ENCODE data around the gene NEGR1.
"Not testable (repeated sequence)": the region's sequence is repeated elsewhere in the genome, so short reads cannot be mapped to it uniquely, and the experiment has no call there.

NEGR1 gene

DNA sequence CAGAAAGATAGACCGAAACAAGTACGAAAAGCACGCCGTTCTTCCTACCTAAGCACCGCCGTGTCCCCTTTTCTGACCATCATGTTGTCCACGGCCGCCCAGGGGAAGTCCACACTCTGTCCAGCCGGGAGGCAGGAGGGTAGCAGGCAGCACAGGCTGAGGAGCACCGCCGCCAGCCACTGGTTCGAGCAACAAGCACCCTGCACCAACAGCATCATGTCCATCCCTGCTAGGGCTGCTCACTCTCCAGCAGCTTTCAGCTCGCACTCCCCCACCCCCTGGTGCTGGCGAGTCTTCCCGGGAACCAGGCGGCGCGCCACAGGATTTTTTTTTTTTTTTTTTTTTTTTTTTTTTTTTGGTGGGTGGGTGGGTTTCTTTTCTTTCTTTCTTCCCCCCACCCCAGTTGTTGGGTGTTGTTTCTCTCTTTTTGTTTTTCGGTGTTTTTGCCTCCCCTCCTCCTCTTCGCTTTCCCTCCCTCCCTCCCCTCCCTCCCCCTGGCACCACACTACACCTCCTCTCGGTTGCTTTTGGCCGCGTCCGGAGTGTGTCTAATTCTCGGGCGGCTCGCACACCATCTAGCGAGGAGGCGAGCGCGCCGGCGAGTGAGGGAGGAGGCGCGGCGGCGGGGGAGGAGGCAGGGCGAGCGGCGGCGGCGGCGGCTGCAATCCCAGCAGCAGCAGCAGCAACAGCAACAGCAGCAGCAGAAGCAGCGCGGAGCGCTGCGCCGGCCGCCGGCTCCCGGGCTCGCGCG lies at the start of gene NEGR1:
Gene NEGR1, minus strand, starts transcription at position 269 of the 751 bp plus-strand sequence.
- FAIRE-seq: no peak

DNA sequence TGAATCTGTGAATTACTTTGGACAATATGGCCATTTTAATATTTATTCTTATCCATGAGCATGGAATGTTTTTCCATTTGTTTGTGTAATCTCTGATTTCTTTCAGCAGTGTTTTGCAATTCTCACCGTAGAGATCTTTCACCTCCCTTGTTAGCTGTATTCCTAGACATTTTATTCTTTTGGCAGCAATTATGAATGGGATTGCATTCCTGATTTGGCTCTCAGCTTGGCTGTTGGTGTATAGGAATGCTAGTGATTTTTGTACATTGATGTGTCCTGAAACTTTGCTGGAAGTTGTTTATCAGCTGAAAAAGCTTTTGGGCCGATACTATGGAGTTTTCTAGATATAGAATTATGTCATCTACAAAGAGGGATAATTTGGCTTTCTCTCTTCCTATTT lies 44.2 kb upstream of the NEGR1 start:
- no peak for FAIRE-seq

DNA sequence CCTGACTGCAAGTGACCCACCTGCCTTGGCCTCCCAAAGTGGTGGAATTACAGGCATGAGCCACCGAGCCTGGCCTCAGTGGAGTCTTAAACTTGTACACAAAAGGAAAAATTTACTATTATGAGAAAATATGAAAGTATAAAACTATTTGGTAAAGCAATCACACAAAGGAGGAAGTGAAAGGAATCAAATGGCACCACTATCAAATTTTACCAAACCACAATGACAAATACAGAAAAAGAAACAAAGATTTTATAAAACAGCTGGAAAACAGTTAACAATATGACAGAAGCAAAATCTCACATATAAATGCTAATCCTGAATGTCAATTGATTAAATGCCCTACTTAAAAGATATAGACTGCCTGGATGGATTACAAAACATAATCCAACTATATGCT lies 42.1 kb upstream of the NEGR1 start:
- no peak for FAIRE-seq

DNA sequence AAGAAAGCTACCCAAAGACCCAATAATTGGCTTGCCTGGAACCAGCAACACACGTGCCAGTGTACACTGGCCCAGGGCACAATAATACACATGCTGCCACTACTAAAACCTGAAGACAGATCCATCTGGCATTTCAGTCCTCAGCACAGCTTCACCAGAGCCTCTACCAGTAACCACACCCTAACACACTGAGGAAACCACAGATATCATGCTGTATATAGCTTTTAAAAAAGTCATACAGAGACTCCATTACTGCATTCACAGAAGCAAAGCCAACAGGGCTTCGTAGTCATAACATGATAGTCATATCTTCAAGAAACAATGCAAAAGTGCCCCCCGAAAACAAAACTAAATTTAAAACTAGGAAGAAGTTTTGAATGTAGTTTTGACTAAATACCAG lies 40.6 kb upstream of the NEGR1 start:
- no peak for FAIRE-seq

DNA sequence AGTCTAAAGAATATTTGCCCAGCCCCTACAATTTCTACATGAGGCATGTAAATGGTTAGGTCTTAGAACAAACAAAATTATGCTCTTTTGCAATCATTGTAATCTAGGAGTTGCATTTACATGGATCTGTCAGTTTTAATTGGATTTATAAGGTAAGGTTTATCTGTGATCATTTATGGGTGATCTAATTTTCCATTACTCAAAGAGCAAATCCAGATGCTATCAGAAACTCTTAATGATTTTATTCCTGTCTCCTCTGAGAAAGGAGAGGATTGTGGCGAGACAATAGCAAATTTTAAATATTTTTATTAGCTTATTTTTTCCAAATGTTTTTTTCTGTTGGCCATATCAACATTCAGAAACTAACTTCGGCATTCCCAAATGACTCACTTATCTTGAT lies 14.2 kb upstream of the NEGR1 start:
- FAIRE-seq: no peak

DNA sequence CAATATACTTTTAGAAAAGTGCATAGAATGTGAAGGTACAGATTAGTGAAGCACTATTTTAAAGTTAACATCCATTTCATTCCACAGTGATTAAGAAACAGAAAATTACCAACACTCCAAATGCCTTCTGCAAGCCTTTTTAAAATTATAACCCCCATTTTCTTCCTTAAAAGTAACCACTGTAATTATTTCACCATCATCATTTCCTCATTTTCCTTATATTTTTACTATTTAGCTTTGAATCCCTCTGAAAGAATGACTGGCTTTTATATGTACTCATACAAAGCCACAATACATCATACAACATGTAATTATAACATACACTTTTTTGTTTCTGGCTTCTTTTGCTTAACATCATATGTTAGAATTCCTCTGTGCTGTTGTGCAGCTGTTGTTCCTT lies 6.5 kb upstream of the NEGR1 start:
- no peak for FAIRE-seq

DNA sequence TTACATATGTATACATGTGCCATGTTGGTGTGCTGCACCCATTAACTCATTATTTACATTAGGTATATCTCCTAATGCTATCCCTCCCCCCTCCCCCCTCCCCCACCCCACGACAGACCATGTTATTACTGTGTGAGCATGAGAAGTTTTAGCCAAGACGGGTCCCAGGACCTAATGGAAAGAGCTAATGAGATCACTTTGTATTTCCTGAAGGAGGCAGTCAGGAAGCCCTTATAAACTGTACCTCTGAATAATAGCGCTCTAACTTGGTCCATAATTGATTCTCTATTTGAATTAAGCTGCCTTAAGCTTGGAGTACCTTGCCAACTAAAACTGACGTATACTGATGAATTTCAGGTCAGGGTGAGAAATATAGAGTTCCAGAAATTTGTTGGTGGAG lies 4.1 kb upstream of the NEGR1 start:
- FAIRE-seq: no peak

DNA sequence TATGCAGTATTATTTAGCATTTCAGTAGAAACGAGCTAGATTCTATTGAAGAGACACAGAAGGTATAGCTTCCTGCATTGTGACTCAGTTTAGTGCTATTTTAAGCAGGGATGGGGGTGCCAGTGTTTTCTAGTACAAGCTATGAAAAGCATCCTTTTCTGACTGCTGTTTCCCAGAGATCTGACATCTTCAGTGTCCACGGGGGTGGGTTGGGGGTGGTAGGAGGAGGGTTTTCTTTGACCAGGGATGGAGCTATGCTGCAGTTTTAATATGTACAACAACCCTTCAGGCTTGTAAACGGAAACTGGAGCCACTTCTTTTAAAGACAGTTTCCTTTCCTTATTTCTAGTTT lies 2.7 kb upstream of the NEGR1 start:
- FAIRE-seq: no peak

DNA sequence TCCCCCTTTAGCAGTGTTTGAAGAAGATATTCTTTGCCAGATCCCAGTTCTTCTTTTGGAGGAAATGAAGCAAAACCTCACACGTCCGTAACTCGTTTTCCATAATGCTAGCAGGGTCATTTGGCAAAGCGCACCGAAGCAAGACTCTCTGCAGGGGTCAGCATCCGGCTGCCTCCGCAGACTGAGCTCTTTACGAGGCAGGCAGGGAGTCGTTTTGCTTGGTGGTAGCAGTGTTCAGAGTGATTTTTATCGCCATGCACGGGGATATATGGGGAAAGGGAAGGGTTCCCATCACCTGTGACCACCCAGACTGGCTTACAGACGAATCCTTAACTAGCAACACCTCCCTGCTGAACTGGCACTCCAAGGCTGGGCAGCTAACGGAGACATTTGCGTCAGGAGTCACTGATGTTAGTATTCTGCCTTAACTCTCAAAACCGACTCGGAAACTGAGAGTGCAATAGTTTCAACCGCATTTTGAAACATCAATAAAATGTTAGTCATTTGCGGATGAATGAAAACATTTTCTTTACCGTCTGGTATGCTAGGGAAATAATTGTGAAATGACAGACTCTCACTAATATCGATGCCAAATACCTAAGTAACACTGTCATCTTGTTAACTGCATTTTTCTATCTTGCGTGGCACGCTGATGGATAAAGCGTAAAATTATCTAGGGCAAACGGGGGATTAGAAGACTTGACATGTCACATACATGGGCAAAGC lies 2.2 kb upstream of the NEGR1 start:
- FAIRE-seq: no peak

DNA sequence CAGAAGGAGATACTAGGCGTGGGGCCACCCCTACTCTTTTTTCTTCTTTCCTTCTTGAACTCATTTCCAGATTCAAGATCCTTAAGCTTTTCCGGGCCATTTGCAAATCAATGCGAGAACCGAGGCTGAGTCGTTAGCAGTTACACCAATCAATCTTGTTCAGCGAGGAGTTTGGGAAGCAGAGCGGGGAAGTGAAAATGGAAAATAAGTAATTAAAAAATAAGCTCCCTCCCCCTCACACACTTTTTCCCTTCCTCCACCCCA lies 1.7 kb upstream of the NEGR1 start:
- FAIRE-seq: no peak

DNA sequence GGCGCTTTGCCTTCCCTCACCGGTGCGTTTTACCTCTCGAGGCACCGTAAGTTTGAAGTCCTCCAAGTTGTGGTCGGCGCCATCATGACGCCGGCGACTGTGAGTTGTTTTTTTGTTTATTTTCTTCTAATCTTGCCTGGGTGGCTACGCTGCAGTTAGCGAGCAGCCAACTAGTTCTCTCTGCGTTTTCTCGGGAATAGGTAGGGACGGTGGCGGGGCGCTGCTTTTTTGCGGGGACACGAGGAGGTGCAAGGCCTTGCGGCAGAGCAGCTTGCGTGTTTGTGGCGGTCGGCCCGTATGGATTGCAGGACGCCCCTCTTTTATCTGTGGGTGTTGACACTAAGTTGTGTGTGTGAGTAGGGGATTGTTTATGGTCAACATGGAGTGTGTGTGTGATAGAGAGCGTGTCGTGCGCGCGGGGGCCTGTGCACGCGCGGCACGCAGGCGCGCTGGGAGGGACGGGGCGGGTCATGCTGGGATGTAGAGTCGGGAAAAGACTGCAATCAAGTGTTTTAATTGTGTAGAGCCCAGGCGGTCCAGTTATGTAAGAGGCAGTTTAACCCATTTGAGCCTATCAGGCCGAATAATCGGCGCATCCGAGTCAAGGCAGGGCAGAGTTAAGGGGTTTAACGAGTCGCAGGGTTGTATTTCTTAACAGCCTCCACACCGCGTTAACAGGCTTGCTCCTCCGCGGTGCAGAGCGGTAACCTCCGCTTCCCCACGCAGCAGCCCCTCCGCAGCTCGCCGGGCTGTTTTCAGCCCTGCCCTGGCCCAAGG lies 1.2 kb upstream of the NEGR1 start:
- no peak for FAIRE-seq

DNA sequence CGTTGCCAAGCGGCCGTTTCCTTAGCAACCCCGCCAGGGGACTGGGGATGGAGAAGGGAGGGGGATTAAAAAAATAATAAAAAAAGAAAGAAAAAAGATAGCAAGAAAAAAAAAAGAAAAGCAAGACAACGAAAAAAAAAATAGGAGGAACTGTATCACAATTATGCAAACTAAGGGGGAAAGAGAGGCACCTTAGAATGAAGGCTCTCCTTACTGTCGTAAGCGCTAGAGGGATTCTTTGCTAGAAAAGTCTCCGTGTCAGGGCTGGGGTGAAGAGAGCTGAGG lies 625 bp upstream of the NEGR1 start:
- FAIRE-seq: no peak

DNA sequence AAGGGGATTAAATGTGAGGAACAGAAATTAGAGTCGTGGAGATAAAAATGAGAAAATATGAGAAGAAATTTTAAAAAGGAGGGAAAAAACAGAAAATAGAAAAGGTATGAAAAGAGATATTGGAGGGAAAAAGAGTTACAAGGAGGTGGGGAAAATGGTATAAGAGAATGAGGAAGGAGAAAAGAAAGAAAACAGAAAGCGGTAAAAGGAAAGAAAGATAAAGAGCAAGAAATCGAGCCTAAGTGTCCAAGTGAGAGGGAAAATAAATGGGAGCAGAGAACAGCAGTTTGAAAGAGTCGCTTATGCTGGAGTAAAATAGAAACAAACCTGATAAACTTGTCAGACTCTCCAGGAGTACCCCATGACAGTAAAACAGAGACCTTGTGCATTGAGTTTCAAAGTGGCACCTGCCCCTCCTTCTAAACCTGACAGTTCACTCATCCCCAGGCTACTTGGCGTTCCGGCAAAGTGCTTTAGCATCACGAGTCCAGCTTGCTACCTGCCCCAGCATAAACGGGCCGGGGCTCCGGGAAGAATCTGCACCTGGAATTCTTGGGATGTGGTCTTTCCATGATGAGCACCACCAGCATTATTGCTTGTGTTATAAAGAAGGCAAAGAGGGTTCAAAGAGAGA lies 585 bp downstream of the NEGR1 start:
- no peak for FAIRE-seq

DNA sequence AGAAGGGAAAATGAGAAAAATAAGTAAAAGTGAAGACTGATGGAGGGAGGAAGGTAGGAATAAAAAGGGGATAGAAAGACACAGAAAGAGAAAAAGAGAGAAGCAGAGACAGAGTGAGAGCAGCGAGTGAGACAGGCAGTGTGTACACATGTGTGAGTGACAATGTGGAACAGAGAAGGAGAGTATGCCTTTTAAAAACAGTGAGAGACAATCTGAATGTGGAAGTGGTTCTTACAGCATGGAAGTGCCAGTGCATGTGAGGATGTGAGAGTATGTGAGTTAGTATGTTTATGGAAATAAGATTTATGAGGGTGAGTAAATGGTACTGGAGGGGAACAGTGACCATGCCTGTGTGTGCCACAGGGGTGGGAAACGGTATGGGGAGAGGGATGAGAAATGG lies 1.2 kb downstream of the NEGR1 start:
- FAIRE-seq: no peak

DNA sequence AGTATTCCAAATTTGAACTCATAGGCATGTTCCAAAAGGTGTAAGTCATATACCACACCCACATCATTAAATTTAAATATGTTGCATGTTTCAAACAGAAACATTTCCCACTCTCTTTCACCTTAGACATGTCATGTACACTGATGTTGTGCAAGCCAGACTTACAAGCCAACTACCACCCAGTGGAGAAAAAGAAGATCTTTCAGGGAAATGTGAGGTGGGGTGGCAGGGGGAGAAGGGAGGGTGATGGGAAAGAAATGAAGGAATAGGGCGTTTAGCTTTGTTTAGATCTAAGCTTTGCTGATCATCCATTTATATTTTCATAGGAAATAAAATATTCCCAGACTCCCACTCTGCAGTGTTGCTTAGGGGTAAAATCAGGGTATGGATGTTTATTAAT lies 1.6 kb downstream of the NEGR1 start:
- no peak for FAIRE-seq

DNA sequence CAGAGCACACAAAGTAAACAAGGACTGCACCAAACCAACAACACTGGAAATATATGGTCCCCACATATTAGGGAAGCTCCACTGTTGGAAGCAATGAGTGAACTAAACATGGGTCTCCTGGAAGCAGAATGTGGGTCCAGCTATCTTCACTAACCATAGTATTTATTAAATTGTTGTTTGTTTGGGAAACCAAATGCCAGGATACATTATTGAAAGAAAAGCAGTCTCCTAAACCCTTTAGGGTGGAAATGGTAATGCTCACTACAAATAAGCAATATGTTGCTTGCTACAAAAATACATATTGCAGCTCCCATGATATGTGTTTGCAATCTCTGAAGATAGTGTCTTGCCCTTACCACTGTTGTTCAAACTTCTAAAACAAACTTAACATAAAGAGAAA lies 2.2 kb downstream of the NEGR1 start:
- FAIRE-seq: no peak

DNA sequence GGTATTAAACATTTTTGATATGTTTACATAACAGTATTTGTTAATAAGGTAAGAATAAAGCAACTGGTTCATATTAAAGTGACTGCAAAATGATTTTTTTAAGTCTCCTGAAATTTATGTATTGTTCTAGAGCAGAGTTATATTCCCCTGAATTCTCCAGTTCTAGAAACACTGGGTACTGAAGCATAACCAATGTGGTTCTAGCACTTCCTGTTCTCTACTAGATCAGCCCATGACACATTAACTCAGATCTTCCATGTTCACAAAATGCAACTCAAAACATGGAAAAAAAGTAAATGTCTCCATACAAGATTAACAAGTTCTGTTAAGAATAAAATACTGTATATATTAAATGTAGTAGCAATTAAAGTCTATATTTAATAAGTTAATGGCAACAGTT lies 3.9 kb downstream of the NEGR1 start:
- FAIRE-seq: no peak

DNA sequence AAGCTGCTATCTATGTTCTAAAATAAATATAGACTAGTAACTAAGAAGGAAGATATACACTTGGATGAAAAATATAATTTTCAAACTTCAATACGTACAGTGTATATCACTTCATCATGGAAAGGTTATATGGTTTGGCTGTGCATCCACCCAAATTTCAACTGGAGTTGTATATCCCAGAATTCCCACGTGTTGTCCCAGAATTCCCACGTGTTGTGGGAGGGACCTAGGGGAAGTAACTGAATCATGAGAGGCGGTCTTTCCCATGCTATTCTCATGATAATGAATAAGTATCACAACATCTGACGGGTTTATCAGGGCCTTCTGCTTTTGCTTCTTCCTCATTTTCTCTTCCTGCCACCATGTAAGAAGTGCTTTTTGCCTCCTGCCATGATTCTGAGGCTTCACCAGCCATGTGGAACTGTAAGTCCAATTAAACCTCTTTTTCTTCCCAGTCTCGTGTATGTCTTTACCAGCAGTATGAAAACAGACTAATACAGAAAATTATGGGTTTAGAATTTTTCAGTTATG lies 10.7 kb downstream of the NEGR1 start:
- FAIRE-seq: no peak

DNA sequence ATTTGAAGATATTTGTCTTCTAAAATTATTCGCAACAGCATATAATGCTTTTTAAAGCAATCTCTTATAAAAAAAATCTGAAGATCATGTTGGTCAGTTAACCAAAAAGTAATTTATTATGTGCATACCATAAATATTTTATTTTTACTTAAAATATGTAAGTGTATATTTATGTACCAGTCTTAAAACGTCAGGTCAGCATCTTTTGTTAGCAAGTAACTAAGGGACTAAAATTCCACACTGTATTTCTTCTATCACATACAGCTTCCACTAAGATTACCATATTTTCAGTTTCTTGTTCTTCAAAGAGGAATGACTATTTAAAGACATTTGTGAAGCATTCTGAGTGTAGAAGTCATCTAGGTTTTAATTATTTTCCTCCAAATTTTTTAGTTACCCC lies 19.6 kb downstream of the NEGR1 start:
- FAIRE-seq: no peak

DNA sequence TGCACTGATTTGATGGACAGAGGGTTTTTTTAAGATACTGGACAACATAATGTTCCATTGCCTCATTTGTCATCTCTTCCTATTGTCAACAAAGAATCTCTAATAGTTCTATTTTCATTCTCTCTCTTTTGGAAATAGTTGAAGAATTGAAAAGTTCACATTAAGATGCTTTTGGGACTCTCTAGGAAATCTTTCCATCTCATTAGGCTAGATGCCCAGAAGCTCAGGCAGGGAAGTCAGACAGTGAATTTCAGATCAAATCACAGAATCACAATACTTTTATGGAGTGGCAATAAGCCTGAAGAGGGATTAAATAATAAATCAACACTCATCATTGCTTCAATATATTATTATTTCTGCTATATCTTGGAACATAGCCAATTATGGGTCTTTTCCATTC lies 29.2 kb downstream of the NEGR1 start:
- FAIRE-seq: no peak

DNA sequence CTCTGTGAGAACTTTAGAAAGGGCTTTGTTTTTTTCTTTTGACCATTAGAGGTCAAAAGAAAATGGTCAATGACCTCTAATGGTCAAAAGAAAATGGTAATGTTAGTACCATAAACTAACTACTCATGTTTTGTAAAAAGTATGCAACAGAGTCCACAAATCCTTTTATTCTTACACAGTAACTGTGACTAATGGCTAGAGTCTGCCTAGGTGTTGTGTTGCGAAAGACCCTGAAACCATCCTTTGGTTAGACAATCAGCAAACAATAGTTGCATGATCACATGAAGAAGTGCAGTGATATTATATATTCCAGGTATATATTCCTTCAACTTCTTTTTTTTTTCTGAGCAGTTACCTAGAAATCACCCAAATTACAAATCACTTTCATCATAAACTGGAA lies 40.9 kb downstream of the NEGR1 start:
- FAIRE-seq: no peak

DNA sequence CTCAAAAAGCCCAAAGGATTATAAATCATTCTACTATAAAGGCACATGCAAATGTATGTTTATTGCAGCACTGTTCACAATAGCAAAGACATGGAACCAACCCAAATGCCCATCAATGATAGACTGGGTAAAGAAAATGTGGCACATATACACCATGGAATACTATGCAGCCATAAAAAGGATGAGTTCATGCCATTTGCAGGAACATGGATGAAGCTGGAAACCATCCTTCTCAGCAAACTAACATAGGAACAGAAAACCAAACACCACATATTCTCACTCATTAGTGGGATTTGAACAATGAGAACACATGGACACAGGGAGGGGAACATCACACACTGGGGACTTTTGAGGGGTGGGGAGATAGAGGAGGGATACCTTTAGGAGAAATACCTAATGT lies 46.4 kb downstream of the NEGR1 start:
- FAIRE-seq: not testable (repeated sequence)

DNA sequence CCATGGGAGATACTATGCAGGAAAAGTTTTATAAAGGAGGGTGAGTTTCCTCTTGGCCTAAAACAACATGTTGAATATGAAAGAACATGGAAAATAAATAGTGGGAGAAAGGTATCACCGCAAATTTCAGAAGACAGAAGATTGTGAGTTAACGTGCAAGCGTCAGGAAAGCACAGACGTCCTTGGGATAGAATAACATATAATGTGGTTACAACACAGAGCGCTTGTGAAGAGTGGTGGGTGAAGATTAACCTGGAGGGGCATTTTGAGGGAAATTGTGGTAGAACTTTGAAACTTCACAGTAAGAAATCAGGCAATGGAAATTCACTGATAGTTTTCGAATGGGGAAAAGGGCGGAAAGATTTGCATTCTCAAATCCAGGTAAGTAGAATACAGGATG lies 47.3 kb downstream of the NEGR1 start:
- FAIRE-seq: no peak

DNA sequence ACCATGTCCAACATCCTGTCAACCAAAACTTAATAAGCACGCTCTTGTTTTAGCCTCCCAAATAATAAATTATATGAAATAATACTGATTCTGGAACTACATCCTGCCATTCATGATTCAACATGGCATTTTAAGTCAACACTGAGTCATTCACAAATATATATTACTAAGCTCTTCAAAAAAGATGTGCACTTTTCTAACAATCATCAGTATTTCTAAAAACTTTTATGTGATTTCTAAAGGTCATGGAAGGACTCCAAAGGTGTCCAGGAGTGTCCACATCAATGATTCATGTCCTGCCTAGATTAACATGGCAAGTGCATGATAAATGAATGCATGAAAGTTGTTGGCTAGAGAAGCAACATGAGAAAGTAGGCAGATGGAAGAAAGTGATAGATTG lies 51.6 kb downstream of the NEGR1 start:
- no peak for FAIRE-seq

Data from colon (tissue), 2 donors.